GM12878 (cell line): ENCODE data around the gene TMEM127. TPM values are rescaled to one million over a fixed set of nuclear protein-coding genes. Genes with fewer than 3 reads are reported as not detected.
A peak's percentile ranks its signal among the peaks of the same experiment; 100 is the strongest.

ENCODE experiments used
- ATAC-seq: fragments of 200-7000 bp; cut with Tn5 transposase; 3 replicates; pipeline ENCODE4 v1.9.1; 2020; ENCODE audit warnings: mild to moderate bottlenecking, moderate library complexity
- BruUV-seq: library from RNA; stranded (reverse); fragments of 400-500 nt; replicated peaks from 2 replicates; lab custom pipeline; 2021; lab: Mats Ljungman, UMichigan
- CTCF ChIA-PET: fragments of 300-600 bp; sonication (Branson Sonifier 250); formaldehyde crosslinking; extraction: SDS; loops from one replicate; lab custom pipeline; 2021; ENCODE audit warnings: inconsistent platforms; lab: Yijun Ruan, JAX
- POLR2A ChIA-PET: fragments of 350-600 bp; formaldehyde crosslinking; extraction: SDS; loops from one replicate; lab custom pipeline; 2021; ENCODE audit warnings: inconsistent platforms; lab: Charles Lee
- RAD21 ChIA-PET: fragments of 300-600 bp; sonication (Branson Sonifier 250); formaldehyde crosslinking; loops from one replicate; lab custom pipeline; 2023; ENCODE audit warnings: antibody characterized with exemption; ENCODE audit not compliant: unreplicated experiment; lab: Charles Lee
- SMC1A ChIA-PET: fragments of 300-600 bp; sonication (Branson Sonifier 250); formaldehyde crosslinking; loops from one replicate; lab custom pipeline; 2023; ENCODE audit not compliant: unreplicated experiment, uncharacterized antibody; lab: Charles Lee
- DNase-seq: peaks from one replicate; pipeline ENCODE4 v3.0.0-alpha.2; 2011; ENCODE audit warnings: low read depth, low spot score
- FAIRE-seq: peaks from 3 replicates; lab custom pipeline; 2011; peaks lifted over from hg19 to GRCh38; lab: Jason Lieb, UNC
- H2AFZ ChIP-seq: 2 replicates; pipeline ENCODE4 v1.6.0; 2011; ENCODE audit warnings: low read depth, low read length, control low read depth; ENCODE audit not compliant: control insufficient read depth
- H3K27ac ChIP-seq: 2 replicates; pipeline ENCODE4 v1.5.1; 2011; ENCODE audit warnings: control low read depth; ENCODE audit not compliant: control insufficient read depth, insufficient read depth
- H3K27me3 ChIP-seq, 2 experiments: replicated peaks in 1 of 2; 2 replicates each; pipeline versions ENCODE4 v1.6.0 to v1.6.1; 2011; ENCODE audit warnings: low read length in 1 of 2; ENCODE audit not compliant: control insufficient read depth in 2 of 2, insufficient read depth in 2 of 2
- H3K36me3 ChIP-seq, 2 experiments: 2 replicates each; pipeline ENCODE4 v1.5.1; 2011; ENCODE audit warnings: low read length in 1 of 2; ENCODE audit not compliant: control insufficient read depth in 2 of 2, insufficient read depth in 2 of 2
- H3K4me1 ChIP-seq: 2 replicates; pipeline ENCODE4 v1.6.1; 2011; ENCODE audit warnings: mild to moderate bottlenecking, low read length, moderate library complexity, mixed read lengths; ENCODE audit not compliant: control insufficient read depth, insufficient read depth
- H3K4me2 ChIP-seq: 2 replicates; pipeline ENCODE4 v1.6.0; 2011; ENCODE audit warnings: control low read depth; ENCODE audit not compliant: control insufficient read depth, insufficient read depth
- H3K4me3 ChIP-seq: fragments of 200-600 bp; sonication (generic); 2 replicates; pipeline ENCODE4 v1.5.1; 2016
- H3K79me2 ChIP-seq: 2 replicates; pipeline ENCODE4 v1.6.0; 2011; ENCODE audit warnings: low read length; ENCODE audit not compliant: control insufficient read depth, insufficient read depth
- H3K9ac ChIP-seq: 2 replicates; pipeline ENCODE4 v1.8.0; 2011; ENCODE audit warnings: low read length, control low read depth, mixed read lengths; ENCODE audit not compliant: control insufficient read depth, insufficient read depth
- H3K9me3 ChIP-seq: replicated peaks from 3 replicates; pipeline ENCODE4 v1.5.1; 2011; ENCODE audit warnings: mild to moderate bottlenecking, low read length; ENCODE audit not compliant: control insufficient read depth, insufficient read depth
- H4K20me1 ChIP-seq: 2 replicates; pipeline ENCODE4 v1.6.0; 2011; ENCODE audit not compliant: control insufficient read depth, insufficient read depth
- ASH2L ChIP-seq: fragments of 300-600, 200-600 bp; sonication (generic); IDR thresholded peaks from 2 replicates; pipeline ENCODE4 v1.6.1; 2017; ENCODE audit warnings: low read depth, mild to moderate bottlenecking, borderline replicate concordance
- ATF2 ChIP-seq: IDR thresholded peaks from 2 replicates; pipeline ENCODE4 v1.6.1; 2012; ENCODE audit warnings: low read length, inconsistent platforms
- E4F1 ChIP-seq: fragments of 450-650 bp; IDR thresholded peaks from 2 replicates; pipeline ENCODE4 v1.6.1; 2018; ENCODE audit warnings: borderline replicate concordance, mild to moderate bottlenecking; ENCODE audit not compliant: partially characterized antibody
- IKZF1 ChIP-seq: fragments of 450-650 bp; conservative IDR thresholded peaks from 2 replicates; pipeline ENCODE4 v1.6.1; 2017; ENCODE audit warnings: antibody characterized with exemption, mild to moderate bottlenecking
- JUND ChIP-seq: IDR thresholded peaks from 2 replicates; pipeline ENCODE4 v1.6.1; 2012; ENCODE audit warnings: low read depth, mild to moderate bottlenecking, low read length, improper control_type of control experiment, moderate library complexity
- MYB ChIP-seq: fragments of 150-350 bp; IDR thresholded peaks from 2 replicates; pipeline ENCODE4 v1.6.1; 2014; ENCODE audit warnings: mild to moderate bottlenecking, low read depth, low read length, borderline replicate concordance
- NFIC ChIP-seq: IDR thresholded peaks from 2 replicates; pipeline ENCODE4 v1.6.1; 2012; ENCODE audit warnings: low read depth, mild to moderate bottlenecking, inconsistent platforms, low read length, moderate library complexity
- NFXL1 ChIP-seq: fragments of 450-650 bp; IDR thresholded peaks from 2 replicates; pipeline ENCODE4 v1.6.1; 2017; ENCODE audit warnings: antibody characterized with exemption, mild to moderate bottlenecking, borderline replicate concordance
- NRF1 ChIP-seq: conservative IDR thresholded peaks from 2 replicates; pipeline ENCODE4 v1.6.1; 2011; ENCODE audit warnings: mild to moderate bottlenecking, low read depth, low read length, improper control_type of control experiment
- PML ChIP-seq: IDR thresholded peaks from 2 replicates; pipeline ENCODE4 v1.6.1; 2012; ENCODE audit warnings: low read length, inconsistent platforms
- ZBTB33 ChIP-seq: fragments of 450-650 bp; IDR thresholded peaks from 2 replicates; pipeline ENCODE4 v1.6.1; 2017; ENCODE audit warnings: mild to moderate bottlenecking
- ZBTB40 ChIP-seq: fragments of 450-650 bp; IDR thresholded peaks from 2 replicates; pipeline ENCODE4 v1.6.1; 2016; ENCODE audit warnings: mild to moderate bottlenecking, moderate library complexity, borderline replicate concordance
- WGBS: methylation state at CpG from one replicate; pipeline ENCODE4 v1.1.6; 2016; ENCODE audit warnings: low lambda C conversion rate; ENCODE audit not compliant: insufficient replicate concordance, insufficient coverage; ENCODE audit errors: missing lambda C conversion rate; 5-methylcytosine and 5-hydroxymethylcytosine counted together
- in situ Hi-C: fragments of 300-500 bp; cut with MboI; formaldehyde crosslinking; loops from 9 replicates; pipeline ENCODE4 v1.14.3; 2018; ENCODE audit warnings: mixed read lengths
- intact Hi-C: fragments of 100-400 bp; cut with micrococcal nuclease; formaldehyde crosslinking; loops from one replicate; pipeline ENCODE4 v1.14.2; 2022; ENCODE audit not compliant: unreplicated experiment
- polyA plus RNA-seq, 11 experiments: library from polyadenylated mRNA; depleted of rRNA in 4 of 11; unstranded in 6 of 11; stranded (reverse) in 5 of 11; fragments of >200 nt; fragmentation: Nextera tagmentation in 4 of 11; fragmentation: Illumina TruSeq in 1 of 11; extraction: Ambion mirVana in 4 of 11; extraction: Trizol in 1 of 11; gene quantifications; 1 replicate in 1 of 11; 2 replicates in 10 of 11; pipeline versions ENCODE4 v1.2.1 to v1.2.3, GENCODE V29; 2011 to 2016; ENCODE audit warnings: inconsistent platforms in 2 of 11, missing spikeins in 2 of 11, low read depth in 1 of 11
- total RNA-seq, 4 experiments: library from RNA; depleted of rRNA in 3 of 4; stranded (reverse); fragments of >200 nt in 3 of 4; fragmentation: Illumina TruSeq in 1 of 4; extraction: Trizol in 1 of 4; gene quantifications; 2 replicates each; pipeline versions ENCODE4 v1.2.1 to v1.2.3, GENCODE V29; 2013 to 2021

TMEM127 gene
- total and polyA plus RNA-seq, 10 of the 15 experiments (the other 5 are each of a cell fraction or from before 2014, with no cell fraction given): 2.6 to 27.2 (median 17.7) TPM

- no peaks in the 10 kb centered on the region for H4K20me1 ChIP-seq
- POLR2A ChIA-PET: interaction anchor here (0.6 to 1.5 kb wide), 10 partner anchors 9 to 78 kb away, joined by 3 to 8 read pairs (median 3); partner anchors contain the start of gene STARD7
- peaks cover 23% of the 10 kb centered on the region for H3K79me2 ChIP-seq
- peak overlapping the region; percentile 35; the same call in 1 of the 2 replicates for H3K4me3 ChIP-seq
- H3K4me2 ChIP-seq: peak overlapping the region; percentile 30; the same call in 1 of the 2 replicates
- no peak for DNase-seq
- H3K9ac ChIP-seq: peak overlapping the region; percentile 29; the same call in 1 of the 2 replicates
- no peaks in the 10 kb centered on the region for H3K9me3 ChIP-seq
- H3K27ac ChIP-seq: peak overlapping the region; percentile 71
- CTCF ChIA-PET: interaction anchor here (0.7 to 1.4 kb wide), 7 partner anchors 8 to 376 kb away, joined by 3 to 7 read pairs (median 4); partner anchors contain the start of gene ASTL
- BruUV-seq: no TSS peak
- peaks cover 25% of the 10 kb centered on the region for H3K4me1 ChIP-seq
- intact Hi-C loops (no loop called here), in situ Hi-C loops (loop anchor here (25.0 kb wide), 1 partner anchor 244 kb away; no protein-coding TSS in a partner anchor)
- peak; percentile 44 for FAIRE-seq
- RAD21 ChIA-PET: interaction anchor here (1.0 to 1.1 kb wide), 3 partner anchors 15 to 22 kb away, joined by 3 read pairs; no protein-coding TSS in a partner anchor
- ATAC-seq: no peak
- SMC1A ChIA-PET: interaction anchor here (1.0 to 2.0 kb wide), 7 partner anchors 8 to 150 kb away, joined by 3 to 18 read pairs (median 4); no protein-coding TSS in a partner anchor
- H3K36me3 ChIP-seq: peaks cover 29 to 39% of the 10 kb centered on the region in 2 experiments
- H3K27me3 ChIP-seq: no peaks in the 10 kb centered on the region
- 68% methylated on average over 6 of the region's 6 CpGs for WGBS
- TF ChIP-seq IKZF1 (no peak), NFIC (no peak), ASH2L (no peak), NRF1 (no peak), ATF2 (no peak), E4F1 (no peak), ZBTB40 (no peak), ZBTB33 (no peak), JUND (no peak), NFXL1 (no peak), PML (no peak), MYB (no peak)
- no peak overlapping the region; the same call in 1 of the 2 replicates for H2AFZ ChIP-seq
These were observed 9.1 kb downstream of the TMEM127 start for GRCh38 chr2:96256611-96257113.
